HepG2 (cell line): ENCODE measurements around the gene ZNF888. TPM values are rescaled to one million over a fixed set of nuclear protein-coding genes. Genes with fewer than 3 reads are reported as not detected.

Experiments
- AGO1 ChIP-seq: fragments of 200-400 bp; formaldehyde crosslinking; IDR thresholded peaks from 2 replicates; pipeline ENCODE4 v1.6.1; 2017; ENCODE audit warnings: mild to moderate bottlenecking, low read depth, low read length, moderate library complexity; ENCODE audit not compliant: poor library complexity, severe bottlenecking
- BRCA1 ChIP-seq: sonication (generic); formaldehyde crosslinking; IDR thresholded peaks from 2 replicates; pipeline ENCODE4 v1.4.0; 2020; ENCODE audit warnings: missing genetic modification reagents
- CEBPB ChIP-seq: IDR thresholded peaks from 2 replicates; pipeline ENCODE4 v1.6.1; 2011; ENCODE audit warnings: low read depth, low read length, improper control_type of control experiment, borderline replicate concordance
- EP300 ChIP-seq, 3 experiments: sonication (generic) in 1 of 3; formaldehyde crosslinking in 1 of 3; IDR thresholded peaks; 2 replicates each; pipeline versions ENCODE4 v1.5.1 to v1.6.1; 2011 to 2020; ENCODE audit warnings: low read depth in 2 of 3, low read length in 2 of 3, borderline replicate concordance in 1 of 3, improper control_type of control experiment in 1 of 3, mild to moderate bottlenecking in 1 of 3, missing genetic modification reagents in 1 of 3, moderate library complexity in 1 of 3
- FOSL2 ChIP-seq: sonication (generic); formaldehyde crosslinking; IDR thresholded peaks from 2 replicates; pipeline ENCODE4 v1.4.0; 2020; ENCODE audit warnings: missing genetic modification reagents
- FOXA3 ChIP-seq: IDR thresholded peaks from 2 replicates; pipeline ENCODE4 v1.6.1; 2016; ENCODE audit warnings: missing genetic modification reagents, missing compliant biosample characterization
- HOXA9 ChIP-seq: sonication (generic); formaldehyde crosslinking; IDR thresholded peaks from 2 replicates; pipeline ENCODE4 v1.8.1; 2022; ENCODE audit warnings: missing genetic modification reagents, mild to moderate bottlenecking, moderate library complexity, borderline replicate concordance
- MAFG ChIP-seq: sonication (generic); formaldehyde crosslinking; IDR thresholded peaks from 2 replicates; pipeline ENCODE4 v1.5.1; 2020; ENCODE audit warnings: mild to moderate bottlenecking, missing genetic modification reagents
- MYC ChIP-seq: sonication (generic); formaldehyde crosslinking; IDR thresholded peaks from 2 replicates; pipeline ENCODE4 v1.9.0; 2021; ENCODE audit warnings: missing genetic modification reagents, borderline replicate concordance
- NFE2 ChIP-seq: sonication (generic); formaldehyde crosslinking; IDR thresholded peaks from 2 replicates; pipeline ENCODE4 v1.4.0; 2020; ENCODE audit warnings: missing genetic modification reagents
- PCBP2 ChIP-seq: fragments of 200-400 bp; formaldehyde crosslinking; optimal IDR thresholded peaks from 2 replicates; pipeline ENCODE3; 2018; ENCODE audit warnings: low read length, low read depth; ENCODE audit not compliant: poor library complexity, severe bottlenecking
- PHF20 ChIP-seq: sonication (generic); formaldehyde crosslinking; IDR thresholded peaks from 2 replicates; pipeline ENCODE4 v1.5.0; 2020; ENCODE audit warnings: mild to moderate bottlenecking, missing genetic modification reagents
- POLR2A ChIP-seq, 2 experiments: IDR thresholded peaks; 2 replicates each; pipeline ENCODE4 v1.6.1; 2011; ENCODE audit warnings: low read depth in 2 of 2, low read length in 2 of 2, mild to moderate bottlenecking in 1 of 2, moderate library complexity in 1 of 2; ENCODE audit not compliant: insufficient read depth in 1 of 2
- SMAD1 ChIP-seq: sonication (generic); formaldehyde crosslinking; IDR thresholded peaks from 2 replicates; pipeline ENCODE4 v1.4.0; 2020; ENCODE audit warnings: missing genetic modification reagents, low read depth, mild to moderate bottlenecking, borderline replicate concordance
- SSRP1 ChIP-seq: IDR thresholded peaks from 2 replicates; pipeline ENCODE4 v1.6.1; 2016; ENCODE audit warnings: control low read depth
- YEATS2 ChIP-seq: sonication (generic); formaldehyde crosslinking; IDR thresholded peaks from 2 replicates; pipeline ENCODE4 v1.4.0; 2020; ENCODE audit warnings: missing genetic modification reagents, borderline replicate concordance
- ZBTB20 ChIP-seq: sonication (generic); formaldehyde crosslinking; IDR thresholded peaks from 2 replicates; pipeline ENCODE4 v1.8.1; 2023; ENCODE audit warnings: missing genetic modification reagents, low read depth, mild to moderate bottlenecking, borderline replicate concordance
- ZFP1 ChIP-seq: IDR thresholded peaks from 2 replicates; pipeline ENCODE4 v1.6.1; 2016
- ZNF205 ChIP-seq: IDR thresholded peaks from 2 replicates; pipeline ENCODE4 v1.6.1; 2018; ENCODE audit warnings: missing biosample characterization, missing genetic modification reagents
- ZNF253 ChIP-seq: sonication (generic); formaldehyde crosslinking; IDR thresholded peaks from 2 replicates; pipeline ENCODE4 v1.8.0; 2022; ENCODE audit warnings: mild to moderate bottlenecking, missing genetic modification reagents, borderline replicate concordance
- ZNF3 ChIP-seq: IDR thresholded peaks from 2 replicates; pipeline ENCODE4 v1.7.0; 2017; ENCODE audit warnings: inconsistent platforms
- ZNF343 ChIP-seq: sonication (generic); formaldehyde crosslinking; IDR thresholded peaks from 2 replicates; pipeline ENCODE4 v1.4.0; 2020; ENCODE audit warnings: mild to moderate bottlenecking, missing genetic modification reagents
- ZNF556 ChIP-seq: sonication (generic); formaldehyde crosslinking; IDR thresholded peaks from 2 replicates; pipeline ENCODE4 v1.4.0; 2020; ENCODE audit warnings: mild to moderate bottlenecking, missing genetic modification reagents, borderline replicate concordance
- ZNF616 ChIP-seq: sonication (generic); formaldehyde crosslinking; IDR thresholded peaks from 2 replicates; pipeline ENCODE4 v1.5.0; 2020; ENCODE audit warnings: low read depth, mild to moderate bottlenecking, missing genetic modification reagents
- ZNF678 ChIP-seq: sonication (generic); formaldehyde crosslinking; IDR thresholded peaks from 2 replicates; pipeline ENCODE4 v1.4.0; 2020; ENCODE audit warnings: mild to moderate bottlenecking, missing genetic modification reagents
- polyA plus RNA-seq, 8 experiments: library from polyadenylated mRNA; depleted of rRNA in 3 of 8; stranded (reverse) in 7 of 8; unstranded in 1 of 8; fragments of >200 nt; fragmentation: Illumina TruSeq in 4 of 8; extraction: Trizol in 4 of 8; gene quantifications; 2 replicates each; pipeline versions ENCODE4 v1.2.1 to v1.2.3, GENCODE V29; 2011 to 2016; ENCODE audit warnings: low read depth in 4 of 8, missing spikeins in 1 of 8, mixed read lengths in 1 of 8; ENCODE audit not compliant: insufficient read depth in 1 of 8
- total RNA-seq, 5 experiments: library from RNA; depleted of rRNA; stranded (reverse); fragments of >200 nt; fragmentation: Illumina TruSeq; extraction: Trizol; gene quantifications; 2 replicates each; pipeline ENCODE4 v1.2.3, GENCODE V29; 2016; ENCODE audit warnings: low read depth in 1 of 5
- TF ChIP-seq, protein P1 (sequence below): sonication (generic); formaldehyde crosslinking; IDR thresholded peaks from 2 replicates; pipeline ENCODE4 v1.5.0; 2020; ENCODE audit warnings: mild to moderate bottlenecking, low read depth, missing genetic modification reagents, borderline replicate concordance
- TF ChIP-seq, protein P2 (sequence below): sonication (generic); formaldehyde crosslinking; IDR thresholded peaks from 2 replicates; pipeline ENCODE4 v1.4.0; 2020; ENCODE audit warnings: missing genetic modification reagents
- TF ChIP-seq, protein P3 (sequence below): sonication (generic); formaldehyde crosslinking; IDR thresholded peaks from 2 replicates; pipeline ENCODE4 v1.4.0; 2020; ENCODE audit warnings: missing genetic modification reagents, borderline replicate concordance

ZNF888 gene
- total and polyA plus RNA-seq, 2 of the 13 experiments (the other 11 are each of a cell fraction or from before 2014, with no cell fraction given), result 1.7 to 7.6 TPM

DNA sequence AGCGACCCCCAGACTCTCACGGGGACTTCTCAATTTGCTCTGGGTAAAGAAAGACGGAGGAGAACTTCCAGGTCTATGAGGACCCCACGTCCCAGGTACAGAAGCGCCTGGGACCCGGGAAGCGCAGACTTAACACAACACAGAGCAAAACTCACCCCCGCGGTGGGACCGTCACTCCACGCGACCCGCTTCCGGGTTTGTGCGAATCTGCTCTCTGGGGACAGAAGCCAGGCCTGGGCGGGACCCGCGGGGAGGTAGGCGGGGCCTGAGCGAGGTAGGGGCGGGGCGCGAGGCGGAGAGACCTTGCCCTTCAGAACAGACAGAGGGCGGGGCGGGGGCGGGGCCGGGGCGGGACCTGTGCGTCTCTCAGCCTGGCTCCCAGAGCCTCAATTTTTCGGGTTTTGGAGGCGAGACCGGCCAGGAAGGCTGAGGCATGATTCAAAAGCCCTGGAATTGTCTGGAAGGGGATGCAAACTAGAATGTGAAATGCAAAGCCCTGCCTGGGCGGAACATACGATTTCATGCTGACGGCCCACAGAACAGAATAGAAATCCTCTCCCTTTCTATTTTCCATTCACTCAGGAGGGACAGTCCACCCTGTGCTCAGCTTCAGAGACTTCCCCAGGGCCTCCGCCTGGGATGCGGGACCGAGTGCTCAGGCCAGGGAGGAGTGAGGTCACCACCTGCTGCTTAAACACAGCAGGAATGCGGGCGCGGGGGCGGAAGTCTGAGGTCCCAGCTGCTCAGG lies 19.3 kb upstream of the ZNF888 start (continued):
- TF ChIP-seq CEBPB (no peak), ZNF205 (CRISPR knock-in tag) (no peak), ZNF3 (CRISPR knock-in tag) (no peak), ZNF556 (CRISPR knock-in tag) (no peak), EP300 (IDR thresholded peaks at IDR 0.05; ENCODE audit: low read depth in 2 of 2, low read length in 2 of 2) (no peak), EP300 (CRISPR knock-in tag; IDR thresholded peaks at IDR 0.05; ENCODE audit: borderline replicate concordance) (no peak), PHF20 (peak; percentile 58; the same call in 1 of the 2 replicates), ZNF678 (CRISPR knock-in tag) (no peak), BRCA1 (no peak), ZFP1 (CRISPR knock-in tag) (no peak), PCBP2 (no peak), SMAD1 (no peak), MYC (CRISPR knock-in tag) (0 out of 2 replicates have a peak, but pooled peaks have one; percentile 24), YEATS2 (no peak), SSRP1 (CRISPR knock-in tag) (no peak), HOXA9 (no peak), ZBTB20 (no peak), ZNF343 (no peak), FOSL2 (CRISPR knock-in tag) (peak; percentile 49), ZNF253 (CRISPR knock-in tag) (no peak), POLR2A (IDR thresholded peaks at IDR 0.05; ENCODE audit: insufficient read depth in 1 of 2, low read depth in 2 of 2, low read length in 2 of 2) (peak; percentile 86 to 90), ZNF616 (CRISPR knock-in tag) (no peak), FOXA3 (CRISPR knock-in tag) (0 out of 2 replicates have a peak, but pooled peaks have one; percentile 19), MAFG (CRISPR knock-in tag) (no peak), AGO1 (no peak), NFE2 (CRISPR knock-in tag) (no peak)
- TF ChIP-seq, protein P1, sequence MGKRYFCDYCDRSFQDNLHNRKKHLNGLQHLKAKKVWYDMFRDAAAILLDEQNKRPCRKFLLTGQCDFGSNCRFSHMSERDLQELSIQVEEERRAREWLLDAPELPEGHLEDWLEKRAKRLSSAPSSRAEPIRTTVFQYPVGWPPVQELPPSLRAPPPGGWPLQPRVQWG, result no peak
- TF ChIP-seq, protein P2, sequence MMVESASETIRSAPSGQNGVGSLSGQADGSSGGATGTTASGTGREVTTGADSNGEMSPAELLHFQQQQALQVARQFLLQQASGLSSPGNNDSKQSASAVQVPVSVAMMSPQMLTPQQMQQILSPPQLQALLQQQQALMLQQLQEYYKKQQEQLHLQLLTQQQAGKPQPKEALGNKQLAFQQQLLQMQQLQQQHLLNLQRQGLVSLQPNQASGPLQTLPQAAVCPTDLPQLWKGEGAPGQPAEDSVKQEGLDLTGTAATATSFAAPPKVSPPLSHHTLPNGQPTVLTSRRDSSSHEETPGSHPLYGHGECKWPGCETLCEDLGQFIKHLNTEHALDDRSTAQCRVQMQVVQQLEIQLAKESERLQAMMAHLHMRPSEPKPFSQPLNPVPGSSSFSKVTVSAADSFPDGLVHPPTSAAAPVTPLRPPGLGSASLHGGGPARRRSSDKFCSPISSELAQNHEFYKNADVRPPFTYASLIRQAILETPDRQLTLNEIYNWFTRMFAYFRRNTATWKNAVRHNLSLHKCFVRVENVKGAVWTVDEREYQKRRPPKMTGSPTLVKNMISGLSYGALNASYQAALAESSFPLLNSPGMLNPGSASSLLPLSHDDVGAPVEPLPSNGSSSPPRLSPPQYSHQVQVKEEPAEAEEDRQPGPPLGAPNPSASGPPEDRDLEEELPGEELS (CRISPR knock-in tag), result no peak
- TF ChIP-seq, protein P3, sequence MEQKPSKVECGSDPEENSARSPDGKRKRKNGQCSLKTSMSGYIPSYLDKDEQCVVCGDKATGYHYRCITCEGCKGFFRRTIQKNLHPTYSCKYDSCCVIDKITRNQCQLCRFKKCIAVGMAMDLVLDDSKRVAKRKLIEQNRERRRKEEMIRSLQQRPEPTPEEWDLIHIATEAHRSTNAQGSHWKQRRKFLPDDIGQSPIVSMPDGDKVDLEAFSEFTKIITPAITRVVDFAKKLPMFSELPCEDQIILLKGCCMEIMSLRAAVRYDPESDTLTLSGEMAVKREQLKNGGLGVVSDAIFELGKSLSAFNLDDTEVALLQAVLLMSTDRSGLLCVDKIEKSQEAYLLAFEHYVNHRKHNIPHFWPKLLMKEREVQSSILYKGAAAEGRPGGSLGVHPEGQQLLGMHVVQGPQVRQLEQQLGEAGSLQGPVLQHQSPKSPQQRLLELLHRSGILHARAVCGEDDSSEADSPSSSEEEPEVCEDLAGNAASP, result no peak
